NK-92 (cell line): ENCODE results near the gene ZPLD1.

Experiments used
- DNase-seq: peaks from one replicate; lab custom pipeline; 2025; ENCODE audit not compliant: unreplicated experiment; lab: John Stamatoyannopoulos, UW

ZPLD1 gene

DNA sequence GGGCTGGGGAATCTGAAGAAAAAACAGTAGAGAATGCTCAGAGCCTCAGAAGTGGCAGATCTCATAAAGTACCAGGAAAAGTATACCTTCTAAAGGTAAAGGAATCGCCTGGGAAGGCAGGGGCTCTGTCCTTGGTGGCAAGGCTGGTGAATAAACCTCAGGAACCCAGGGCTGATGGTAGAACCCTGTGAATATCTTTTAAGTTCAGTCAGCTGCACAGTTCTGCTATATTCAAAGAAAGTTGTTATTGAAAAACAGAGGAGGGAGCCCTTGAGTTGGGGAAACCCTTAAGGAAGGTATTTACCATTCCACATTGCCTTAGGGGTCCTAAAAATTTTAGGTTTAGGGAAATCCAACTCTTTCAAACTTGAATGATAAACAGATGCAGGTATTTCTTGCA is 31.2 kb downstream of the ZPLD1 start:
- no peak for DNase-seq

DNA sequence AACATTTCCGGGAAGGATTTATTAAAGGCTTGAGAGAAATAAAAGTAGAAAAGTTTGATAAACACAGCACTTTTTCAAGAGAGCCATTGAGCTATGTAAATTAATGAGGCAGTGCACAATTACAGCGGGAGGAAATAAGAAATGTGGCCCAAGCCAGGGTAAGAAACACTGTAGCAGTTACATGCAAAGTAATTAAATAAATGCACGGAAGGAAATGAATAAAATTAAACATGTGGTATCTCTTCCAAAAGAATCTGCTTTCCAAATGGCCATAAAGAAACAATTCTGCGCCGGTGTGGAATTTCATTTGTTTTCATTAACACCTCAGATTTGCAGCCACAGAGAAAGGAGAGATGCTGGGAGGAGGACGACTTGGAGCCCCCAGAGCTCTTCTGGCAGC is 35.3 kb downstream of the ZPLD1 start:
- no peak for DNase-seq

DNA sequence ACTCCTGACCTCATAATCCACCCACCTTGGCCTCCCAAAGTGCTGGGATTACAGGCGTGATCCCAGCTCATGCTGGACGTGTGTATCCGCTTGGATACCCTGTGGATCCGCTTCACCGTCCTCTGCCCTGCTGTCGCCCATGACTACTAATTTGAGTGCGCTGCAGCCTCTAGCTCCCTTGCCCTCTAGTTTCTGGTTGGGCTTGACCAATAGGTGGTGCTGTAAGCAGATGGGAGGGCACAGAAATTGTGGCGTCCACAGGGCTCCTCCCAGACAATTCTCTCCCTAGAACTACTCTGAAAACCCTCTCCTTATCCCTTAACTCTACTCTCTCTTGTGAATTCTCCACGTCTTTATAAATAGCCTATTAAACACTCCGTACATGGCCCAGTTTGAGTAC is 36.2 kb downstream of the ZPLD1 start:
- DNase-seq = no peak

DNA sequence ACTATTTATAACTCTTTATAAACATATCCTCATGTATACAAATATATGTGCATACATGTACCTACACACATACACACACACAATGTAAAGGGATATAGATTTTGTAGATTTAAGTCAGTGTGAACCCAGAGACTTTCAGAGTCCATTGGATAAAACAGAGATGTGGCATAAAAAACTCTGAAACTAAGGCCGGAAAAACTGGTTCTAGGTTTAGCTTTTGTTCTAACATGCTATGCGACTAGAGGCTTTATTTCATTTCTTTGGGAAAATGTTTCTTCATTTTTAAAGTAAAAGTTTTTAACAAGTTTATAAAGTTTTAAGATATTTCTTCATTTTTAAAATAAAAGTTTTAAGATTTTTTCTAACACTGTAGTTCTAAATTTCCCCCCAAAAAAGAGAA is 36.7 kb downstream of the ZPLD1 start:
- DNase-seq = no peak

DNA sequence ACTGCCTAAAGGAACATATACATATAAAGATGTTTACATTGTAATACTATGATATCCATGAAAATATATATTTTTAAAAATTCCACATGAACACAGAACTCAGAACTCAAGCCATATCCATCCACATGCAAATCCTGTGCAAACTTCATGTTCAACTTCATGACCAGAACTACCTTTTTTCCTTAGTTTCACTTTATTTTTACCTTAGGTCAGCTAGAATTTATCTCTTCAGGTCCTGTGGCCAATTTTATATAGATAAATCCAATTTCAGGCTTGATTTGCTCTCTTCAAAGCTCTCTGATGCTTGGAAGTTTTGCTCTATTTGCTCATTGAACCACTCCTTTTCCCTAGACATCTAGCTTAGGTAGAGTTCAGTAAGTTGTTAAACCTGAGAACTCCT is 38.8 kb downstream of the ZPLD1 start:
- DNase-seq = no peak

DNA sequence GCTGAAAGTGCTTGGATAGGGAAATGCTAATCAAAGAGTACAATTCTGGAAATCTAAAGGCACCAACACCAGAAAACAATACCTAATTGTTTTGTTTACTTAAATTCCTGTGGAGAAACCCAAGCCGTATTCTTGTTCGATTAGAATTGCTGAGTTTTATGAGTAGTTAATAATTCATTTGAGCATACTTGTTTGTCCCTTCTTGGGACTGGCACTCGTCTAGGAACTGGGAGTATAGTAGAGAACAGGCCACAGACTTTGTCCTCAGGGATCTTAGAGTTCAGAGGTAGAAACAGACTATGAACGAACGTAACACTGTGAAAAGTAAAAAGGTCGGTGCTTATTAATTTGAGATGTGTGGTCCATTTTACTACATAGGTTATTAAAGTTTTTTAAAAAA is 39.4 kb downstream of the ZPLD1 start:
- no peak for DNase-seq

DNA sequence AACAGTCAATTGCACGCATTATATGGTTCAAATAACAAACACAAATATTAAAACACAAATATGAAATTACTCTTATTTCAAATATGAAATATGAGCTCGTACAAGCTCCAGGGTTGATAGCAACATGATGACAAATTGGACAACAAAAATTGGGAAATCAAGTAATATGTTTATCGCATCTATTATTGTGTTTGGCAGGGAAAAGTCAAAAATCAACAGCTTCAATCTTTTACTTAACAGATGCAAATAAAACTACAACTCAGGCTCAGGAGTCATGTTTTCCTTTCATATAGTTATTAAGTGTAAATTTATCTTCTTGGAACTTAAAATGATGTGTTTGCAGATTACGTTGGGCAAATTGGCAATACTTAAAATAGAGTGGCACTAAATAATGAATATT is 41.4 kb downstream of the ZPLD1 start:
- DNase-seq = no peak

DNA sequence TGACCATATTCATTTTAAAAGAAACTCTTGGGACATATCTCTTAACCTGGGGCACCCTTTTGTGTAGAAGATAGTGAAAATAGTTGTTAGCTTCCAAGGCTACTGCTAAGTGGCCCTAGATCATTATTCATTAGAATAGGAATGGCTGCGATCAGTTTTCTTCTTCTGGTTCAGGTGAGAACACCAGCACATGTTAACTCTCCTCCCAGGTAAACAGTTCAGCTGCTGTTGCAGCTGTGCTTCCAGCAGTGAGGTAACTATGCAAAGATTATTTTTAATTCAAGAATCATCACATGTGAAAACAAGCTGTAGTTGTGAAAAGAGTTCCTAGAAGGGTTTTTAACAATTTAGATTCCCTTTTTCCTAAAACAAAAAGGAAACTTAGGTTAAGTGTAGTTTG is 43.3 kb downstream of the ZPLD1 start:
- DNase-seq = no peak

DNA sequence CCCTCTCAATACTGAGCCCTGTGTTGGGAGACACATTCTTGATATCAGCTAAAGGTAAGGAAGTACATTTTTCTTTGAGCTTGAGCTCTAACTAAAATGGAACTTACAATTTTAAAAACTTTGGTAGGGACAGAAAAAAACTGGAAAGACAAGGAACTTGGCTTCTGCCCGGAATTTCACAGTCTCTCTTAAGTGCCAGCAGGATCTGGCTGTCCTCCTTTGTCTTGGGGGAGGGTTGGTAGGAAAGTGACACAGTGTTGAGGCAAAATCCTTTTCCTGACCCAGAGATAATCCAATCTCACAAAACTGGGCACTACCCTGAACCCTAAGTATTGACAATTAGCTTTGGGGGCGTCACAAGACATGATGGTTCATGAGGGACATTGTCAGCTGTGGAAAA is 45.3 kb downstream of the ZPLD1 start:
- DNase-seq = no peak

DNA sequence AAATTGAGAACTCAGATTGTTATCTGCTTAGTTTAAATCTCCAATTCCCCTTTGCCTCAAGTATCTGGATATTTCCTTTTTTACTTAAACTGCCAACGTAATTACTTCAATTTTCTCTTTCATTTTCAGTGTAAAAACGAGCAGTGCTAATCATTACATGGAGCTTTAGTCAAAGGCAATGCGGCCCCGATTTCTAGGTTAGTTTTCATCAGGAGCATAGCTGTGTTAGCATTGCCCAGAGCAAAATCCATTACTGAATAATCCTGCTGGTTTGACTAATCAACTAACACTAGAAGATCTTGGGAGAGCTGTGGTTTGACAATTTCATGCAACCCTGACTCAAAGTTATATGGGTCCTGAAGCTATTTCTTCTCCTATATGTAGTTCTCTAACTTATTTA is 46.2 kb downstream of the ZPLD1 start:
- no peak for DNase-seq

DNA sequence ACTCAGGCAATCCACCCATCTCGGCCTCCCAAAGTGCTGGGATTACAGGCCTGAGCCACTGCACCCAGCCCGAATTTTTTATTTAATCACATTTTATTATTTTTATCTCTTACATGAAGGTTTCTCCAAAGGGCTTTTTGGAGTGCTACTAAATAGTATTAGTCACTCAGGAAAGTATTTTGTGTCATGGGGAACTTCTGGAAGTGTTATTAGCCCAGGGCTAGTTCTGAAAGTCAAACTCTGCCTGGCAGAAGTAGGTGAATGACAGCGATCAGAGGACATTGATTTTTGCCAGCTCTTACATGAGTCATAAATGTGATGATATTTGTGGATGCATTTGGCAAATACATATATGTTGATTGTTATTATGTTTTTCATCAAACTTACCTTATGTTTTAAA is 48.7 kb downstream of the ZPLD1 start:
- no peak for DNase-seq

DNA sequence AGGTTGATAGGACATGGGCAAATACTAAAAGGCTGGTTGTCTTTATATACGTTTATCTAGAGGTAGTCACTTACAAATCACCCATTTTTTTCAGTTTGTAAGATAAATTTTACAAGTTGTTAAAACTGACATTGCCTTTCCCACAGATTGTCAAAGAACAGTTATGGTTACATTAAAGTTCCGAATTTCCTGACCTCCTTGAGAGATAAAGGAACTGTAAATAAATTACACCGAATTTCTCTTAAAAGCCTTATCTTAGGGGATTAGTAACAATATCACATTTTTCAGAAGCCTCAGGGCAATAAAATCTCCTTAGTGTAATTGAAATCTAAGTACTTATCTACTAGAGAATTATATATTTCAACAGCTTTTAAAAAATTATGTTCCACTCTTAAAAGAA is 49.5 kb downstream of the ZPLD1 start:
- no peak for DNase-seq

DNA sequence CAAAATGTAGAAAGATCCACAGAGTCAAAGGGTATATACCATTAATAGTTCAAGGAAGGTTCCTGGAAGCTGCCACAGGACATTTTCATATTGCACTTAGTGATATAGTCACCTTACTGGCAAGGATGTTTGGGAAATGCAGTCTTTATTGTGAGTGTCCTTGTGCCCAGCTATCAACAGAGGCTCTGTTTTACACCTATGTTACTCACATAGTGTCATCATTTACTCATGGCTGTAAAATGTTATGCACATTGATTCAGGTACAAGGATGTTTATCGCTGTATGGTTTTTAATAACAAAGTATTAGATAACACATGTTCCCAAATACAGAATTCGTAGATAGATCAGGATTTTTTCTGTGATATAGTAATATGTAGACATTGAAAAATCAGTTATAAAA is 50.9 kb downstream of the ZPLD1 start:
- DNase-seq = no peak

DNA sequence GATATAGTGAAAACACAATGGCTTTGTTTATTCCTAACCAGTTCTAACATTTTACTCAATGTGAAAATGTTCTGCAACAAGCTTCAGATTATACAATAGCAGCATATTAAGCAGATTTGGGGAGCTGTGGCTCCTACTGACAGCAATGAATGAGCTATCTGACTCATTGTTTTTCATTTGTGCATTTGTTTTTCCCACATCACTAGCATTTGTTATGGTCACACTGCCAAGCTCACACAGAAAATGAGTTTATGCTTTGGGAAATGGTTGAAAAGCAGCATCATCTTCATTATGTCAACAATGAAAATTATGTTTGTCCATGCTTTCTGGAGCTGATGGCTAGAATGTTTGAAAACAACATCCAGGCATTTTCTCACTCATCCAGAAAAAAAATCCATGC is 53.5 kb downstream of the ZPLD1 start:
- no peak for DNase-seq

DNA sequence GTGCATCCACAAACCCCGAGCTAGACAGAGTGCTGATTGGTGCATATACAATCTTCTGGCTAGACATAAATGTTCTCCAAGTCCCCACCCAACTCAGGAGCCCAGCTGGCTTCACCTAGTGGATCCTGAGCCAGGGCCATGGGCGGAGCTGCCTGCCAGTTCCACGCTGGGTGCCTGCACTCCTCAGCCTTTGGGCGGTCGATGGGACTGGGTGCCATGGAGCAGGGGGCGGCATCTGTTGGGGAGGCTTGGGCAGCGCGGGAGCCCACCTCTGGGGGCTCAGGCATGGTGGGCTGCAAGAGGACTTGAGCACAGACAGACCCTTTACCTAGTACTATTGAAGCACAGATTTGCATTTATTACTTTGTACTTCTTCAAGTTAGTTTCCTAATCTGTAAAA is 57.5 kb downstream of the ZPLD1 start:
- DNase-seq = no peak

DNA sequence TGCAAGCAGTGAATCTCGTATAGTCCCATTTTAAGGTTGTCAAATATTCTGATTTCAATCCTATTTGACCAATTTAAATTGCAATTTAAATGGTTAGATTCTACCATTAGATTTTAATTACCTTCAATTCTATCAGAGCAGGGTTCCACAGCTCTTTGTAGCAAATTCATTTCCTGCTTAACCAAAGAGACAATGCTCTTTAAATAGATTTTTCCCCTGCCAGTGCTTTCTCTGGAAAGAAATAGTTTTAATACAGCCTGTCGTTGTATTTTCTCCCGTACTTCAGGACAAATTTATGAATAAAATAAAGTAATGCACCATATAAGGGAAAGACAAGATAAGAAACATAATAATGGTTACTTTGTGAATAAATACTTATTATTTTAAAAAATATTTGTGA is 62.8 kb downstream of the ZPLD1 start:
- DNase-seq = no peak

DNA sequence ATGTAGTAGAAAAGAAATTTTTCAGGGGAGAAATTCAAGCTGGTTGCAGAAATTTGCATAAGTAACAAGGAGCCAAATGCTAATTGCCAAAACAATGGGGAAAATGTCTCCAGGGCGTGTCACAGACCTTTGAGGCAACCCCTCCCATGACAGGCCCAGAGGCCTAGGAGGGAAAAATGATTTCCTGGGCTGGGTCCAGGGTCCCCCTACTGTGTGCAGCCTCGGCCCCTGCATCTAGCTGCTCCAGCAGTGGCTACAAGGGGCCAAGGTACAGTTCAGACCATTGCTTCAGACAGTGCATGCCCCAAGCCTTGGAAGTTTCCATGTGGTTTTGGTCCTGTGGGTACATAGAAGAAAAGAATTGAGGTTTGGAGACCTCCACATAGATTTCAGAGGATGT is 70.7 kb downstream of the ZPLD1 start:
- no peak for DNase-seq

DNA sequence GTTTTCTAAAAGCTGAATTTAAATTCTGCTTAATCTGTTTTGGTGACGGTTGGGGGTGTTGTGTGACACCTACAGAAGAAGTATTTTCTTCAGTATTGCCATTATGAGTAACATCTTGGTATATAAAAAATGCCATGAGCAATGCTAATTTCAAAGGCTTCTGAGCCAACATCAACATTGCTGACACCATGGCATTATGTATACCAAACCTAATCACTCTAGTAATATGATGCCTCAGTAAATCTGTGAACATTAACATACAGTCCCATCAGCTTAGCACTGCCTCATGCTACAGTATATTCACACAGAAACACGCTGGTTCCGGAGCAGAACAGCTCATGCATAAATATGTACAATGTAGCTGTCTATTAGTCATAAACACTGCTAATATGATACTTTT is 75.8 kb downstream of the ZPLD1 start:
- DNase-seq = no peak

DNA sequence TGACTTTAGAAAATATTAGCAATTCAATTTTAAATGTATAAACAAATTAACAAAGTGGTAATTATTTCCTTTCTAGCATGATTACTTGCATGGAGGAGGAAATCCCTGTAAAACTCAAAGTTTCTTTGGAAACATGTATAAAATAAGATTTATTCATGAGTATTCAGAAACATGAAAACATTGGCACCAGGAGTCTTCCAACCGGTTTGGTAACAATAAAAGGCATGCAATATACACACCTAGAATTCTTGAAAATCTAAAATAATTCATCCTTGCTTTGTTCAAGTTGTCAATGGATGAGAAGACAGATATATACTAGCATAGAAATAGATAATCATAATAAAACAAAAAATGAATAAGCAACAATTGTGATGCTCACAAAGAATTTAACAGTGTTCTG is 76.4 kb downstream of the ZPLD1 start:
- no peak for DNase-seq

DNA sequence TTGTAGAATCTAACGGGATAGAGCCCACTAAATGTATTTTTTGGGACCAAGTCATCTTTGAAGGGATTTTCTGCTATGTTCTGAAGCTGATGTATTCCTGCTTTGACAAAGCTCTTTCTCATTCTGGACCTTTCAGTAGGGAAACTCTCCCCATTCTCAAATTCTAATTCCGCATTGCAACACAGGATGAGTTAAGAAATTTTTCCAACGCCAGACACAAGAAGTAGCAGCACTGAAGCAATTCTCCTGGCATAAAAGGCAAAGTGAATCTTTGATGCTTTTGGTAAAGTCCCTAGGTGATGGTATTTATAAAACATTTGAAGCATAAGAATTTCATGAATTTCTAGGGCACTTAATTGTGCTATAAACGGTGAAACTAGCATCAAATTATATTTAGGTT is 76.8 kb downstream of the ZPLD1 start:
- DNase-seq = no peak

DNA sequence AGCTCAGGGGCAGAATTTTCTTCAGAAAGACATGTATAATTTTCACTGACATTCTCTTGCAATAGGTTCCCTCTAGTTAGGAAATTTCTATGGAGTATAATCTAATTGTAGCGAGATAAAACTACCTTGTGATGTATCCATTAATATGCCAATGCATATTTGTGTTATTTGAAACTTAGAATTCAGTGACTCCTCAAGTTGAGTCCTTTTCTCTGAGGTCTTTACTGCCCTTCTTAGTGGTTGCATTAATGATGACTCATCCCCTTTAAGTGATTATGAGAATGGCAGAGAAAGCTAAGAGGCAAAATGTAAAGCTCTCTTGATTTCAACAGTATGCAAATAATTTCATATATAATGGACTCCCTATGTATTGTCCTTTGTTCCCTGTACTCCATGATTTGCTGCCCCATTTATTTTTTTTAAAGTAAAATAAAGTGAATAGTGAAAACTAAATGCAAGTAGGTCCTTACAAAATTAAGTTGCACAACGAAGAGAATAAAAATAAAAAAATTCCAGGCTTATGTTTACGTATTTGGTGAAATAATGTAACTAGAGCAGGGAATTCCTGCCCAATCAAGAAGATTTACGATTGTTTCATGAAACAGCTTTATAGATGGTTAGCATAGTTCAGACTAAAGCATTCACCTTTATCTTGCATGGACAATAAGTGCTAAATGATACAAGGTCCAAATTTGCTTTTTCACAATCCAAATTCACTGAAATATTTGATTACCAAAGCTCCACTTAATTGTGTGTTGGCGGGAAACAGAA is 78.1 kb downstream of the ZPLD1 start:
- no peak for DNase-seq

DNA sequence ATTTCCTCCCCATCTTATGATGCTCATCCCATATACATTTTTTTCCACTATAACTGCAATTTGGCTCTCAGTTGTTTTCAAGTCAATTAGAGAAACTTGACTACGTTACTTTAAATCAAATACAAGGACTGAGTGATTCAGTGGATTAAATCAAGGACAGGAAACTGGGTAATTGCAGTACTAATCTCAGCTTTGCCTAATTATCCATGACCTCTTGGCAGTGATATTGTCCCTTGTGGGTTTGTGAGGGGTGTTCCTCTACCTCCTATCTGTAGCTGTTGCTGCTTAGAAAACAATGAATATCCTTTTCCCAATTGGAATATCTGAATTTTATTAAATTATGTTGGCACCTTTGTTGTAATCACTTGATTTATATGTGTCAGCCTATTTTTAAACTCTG is 79.4 kb downstream of the ZPLD1 start:
- no peak for DNase-seq

DNA sequence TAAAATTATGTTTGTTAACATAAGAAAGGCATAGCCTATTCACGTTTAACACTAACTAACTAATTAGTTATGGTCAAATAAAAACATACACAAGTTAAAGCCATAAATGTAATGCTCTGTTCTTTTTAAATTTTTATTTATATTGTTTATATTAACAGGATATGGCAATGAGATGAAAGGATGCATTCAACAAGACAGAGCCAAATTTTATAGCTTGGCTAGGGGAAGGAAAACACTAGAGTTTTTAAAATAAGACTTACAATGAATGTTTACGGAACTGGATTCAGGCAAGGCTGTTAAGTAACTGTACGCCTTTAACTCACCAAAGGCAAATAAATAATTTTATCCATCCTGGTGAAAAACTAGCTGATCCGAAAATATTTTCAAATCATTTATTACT is 86.4 kb downstream of the ZPLD1 start:
- DNase-seq = no peak

DNA sequence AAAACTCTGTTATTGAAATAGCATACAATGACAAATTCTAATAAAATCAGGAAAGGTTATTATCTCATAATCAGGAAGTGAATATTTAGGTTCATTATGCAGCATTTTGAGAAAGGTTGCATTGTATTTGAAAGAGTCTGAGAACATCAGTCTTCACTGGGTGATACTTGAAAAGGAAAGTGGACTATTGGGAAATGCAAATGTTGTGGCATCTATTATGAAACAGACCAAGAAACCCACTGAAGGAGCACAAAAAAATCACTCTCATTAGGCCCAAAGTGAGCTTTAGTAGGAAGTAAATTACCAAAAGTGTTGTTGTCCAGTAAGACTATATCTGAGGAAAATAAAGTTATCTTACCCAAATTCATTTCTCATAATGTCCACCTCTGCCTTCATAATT is 90.8 kb downstream of the ZPLD1 start:
- no peak for DNase-seq
